Ishikawa (cell line): ENCODE measurements around the gene SYNDIG1.

Experiments used
- CEBPB ChIP-seq: IDR thresholded peaks from 2 replicates; pipeline ENCODE4 v1.6.1; 2012
- EGR1 ChIP-seq: IDR thresholded peaks from 2 replicates; pipeline ENCODE4 v1.6.1; 2012
- EP300 ChIP-seq: IDR thresholded peaks from 2 replicates; pipeline ENCODE4 v1.6.1; 2012; ENCODE audit warnings: borderline replicate concordance
- MAX ChIP-seq: IDR thresholded peaks from 2 replicates; pipeline ENCODE4 v1.6.1; 2012
- NFIC ChIP-seq: IDR thresholded peaks from 2 replicates; pipeline ENCODE4 v1.6.1; 2012
- RAD21 ChIP-seq: IDR thresholded peaks from 2 replicates; pipeline ENCODE4 v1.6.1; 2012; ENCODE audit warnings: low read depth
- USF1 ChIP-seq: IDR thresholded peaks from 2 replicates; pipeline ENCODE4 v1.6.1; 2012
- YY1 ChIP-seq: IDR thresholded peaks from 2 replicates; pipeline ENCODE4 v1.6.1; 2012; ENCODE audit warnings: low read depth

- TF ChIP-seq MAX (no peak), EP300 (no peak), NFIC (no peak), USF1 (no peak), YY1 (no peak), CEBPB (no peak), EGR1 (no peak), RAD21 (no peak)
Measured at GRCh38 chr20:24488800-24489175, 19.4 kb downstream of the SYNDIG1 start.
